Measurements from ENCODE around the gene HELZ2. TPM values are rescaled to one million over a fixed set of nuclear protein-coding genes. Genes with fewer than 3 reads are reported as not detected.
A peak's percentile ranks its signal among the peaks of the same experiment; 100 is the strongest.

HELZ2 gene
- total and polyA plus RNA-seq, 8 donors = 14.0 to 53.3 (median 22.2) TPM

GRCh38 chr20:63555661-63556381 lies 18.2 kb downstream of the HELZ2 start:
- TF ChIP-seq CTCF (IDR thresholded peaks at IDR 0.05) = no peak
- peaks cover 0 to 49% of the 10 kb centered on the region in 2 donors for H3K27me3 ChIP-seq
- peaks cover 0 to 12% of the 10 kb centered on the region in 2 donors for H3K4me1 ChIP-seq
- no peak overlapping the region for H3K4me3 ChIP-seq
- H3K36me3 ChIP-seq = peaks cover 0 to 33% of the 10 kb centered on the region in 2 donors
- no peaks in the 10 kb centered on the region for H3K9me3 ChIP-seq
- DNase-seq = no peak
- no peak overlapping the region for H3K27ac ChIP-seq
- ATAC-seq = no peak
- intact Hi-C loops (cut with DNase I) = no loop called here

GRCh38 chr20:63554361-63555278 lies 19.4 kb downstream of the HELZ2 start:
- no peak for TF ChIP-seq CTCF (IDR thresholded peaks at IDR 0.05)
- intact Hi-C loops (cut with DNase I) = no loop called here
- no peak for ATAC-seq
- peaks cover 0 to 21% of the 10 kb centered on the region in 2 donors for H3K36me3 ChIP-seq
- peak overlapping the region in 1 of 2 donors; percentile 59 for H3K4me3 ChIP-seq
- no peak for DNase-seq
- H3K9me3 ChIP-seq = no peaks in the 10 kb centered on the region
- H3K27me3 ChIP-seq = peaks cover 0 to 60% of the 10 kb centered on the region in 2 donors
- peaks cover 0 to 12% of the 10 kb centered on the region in 2 donors for H3K4me1 ChIP-seq
- H3K27ac ChIP-seq = no peak overlapping the region

- intact Hi-C loops (cut with DNase I) = no loop called here
- Histone ChIP-seq H3K27ac (peak within 1 kb of the TSS in 1 of 2 donors; percentile 23), H3K9me3 (no peaks in the 10 kb centered on the region), H3K4me1 (peaks cover 0 to 12% of the 10 kb centered on the region in 2 donors), H3K27me3 (peaks cover under 1 to 67% of the 10 kb centered on the region in 2 donors), H3K4me3 (peak within 1 kb of the TSS; percentile 50 to 59), H3K36me3 (peaks cover 0 to 17% of the 10 kb centered on the region in 2 donors)
- DNase-seq (peak in 1 of 4 donors; percentile 69), ATAC-seq (peak; percentile 67)
- no peak for TF ChIP-seq CTCF (IDR thresholded peaks at IDR 0.05)
Observed at GRCh38 chr20:63553933-63554290, 20.1 kb downstream of the HELZ2 start, which contains the start of gene FNDC11. FNDC11 (plus strand) TSS chr20:63554159; CDS start chr20:63555664, 1,505 bp downstream.

DNA sequence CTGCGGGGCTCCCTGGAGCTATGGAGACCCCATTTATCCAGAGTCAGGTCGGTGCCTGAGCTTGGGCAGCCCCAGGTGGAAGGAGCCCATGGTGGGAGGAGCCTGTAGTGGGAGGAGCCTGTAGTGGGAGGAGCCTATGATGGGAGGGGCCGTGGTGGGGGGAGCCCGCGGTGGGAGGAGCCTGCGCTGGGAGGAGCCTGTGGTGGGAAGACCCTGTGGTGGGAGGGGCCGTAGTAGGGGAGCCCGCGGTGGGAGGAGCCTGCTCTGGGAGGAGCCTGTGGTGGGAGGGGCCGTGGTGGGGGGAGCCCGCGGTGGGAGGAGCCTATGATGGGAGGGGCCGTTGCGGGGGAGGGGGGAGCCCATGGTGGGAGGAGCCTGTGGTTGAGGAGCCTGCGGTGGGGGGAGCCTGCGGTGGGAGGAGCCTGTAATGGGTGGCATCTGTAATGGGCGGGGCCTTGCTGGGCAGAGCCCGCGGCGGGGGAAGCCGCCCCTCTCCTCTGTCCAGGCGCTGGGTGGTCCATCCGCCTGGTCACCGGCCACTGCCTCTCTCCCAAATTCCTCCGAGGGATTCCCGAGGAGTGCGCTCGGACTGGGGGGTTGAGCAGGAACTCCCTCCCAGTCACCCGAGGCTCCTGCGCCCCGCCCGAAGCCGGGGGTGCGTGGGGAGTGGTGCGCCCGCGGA lies 20.6 kb downstream of the HELZ2 start:
- peaks cover 0 to 12% of the 10 kb centered on the region in 2 donors for H3K36me3 ChIP-seq
- H3K27me3 ChIP-seq = peaks cover 5 to 72% of the 10 kb centered on the region in 2 donors
- H3K4me3 ChIP-seq = peak overlapping the region; percentile 50 to 59
- intact Hi-C loops (cut with DNase I) = no loop called here
- peak overlapping the region in 1 of 2 donors; percentile 23 for H3K27ac ChIP-seq
- no peak for TF ChIP-seq CTCF (IDR thresholded peaks at IDR 0.05)
- peaks cover 0 to 12% of the 10 kb centered on the region in 2 donors for H3K4me1 ChIP-seq
- peak in 3 of 4 donors; percentile 69 to 91 (median 73) for DNase-seq
- H3K9me3 ChIP-seq = no peaks in the 10 kb centered on the region
- peak; percentile 89 for ATAC-seq

All from left lung (tissue), 10 donors.